Activated CD8-positive, alpha-beta memory T cell treated with anti-CD3 and anti-CD28 coated beads, Interleukin-2, amount 10 ng/mL, durations not matched to agents 7 days and 5 days (primary cell): ENCODE results near the gene PLK5. TPM values are rescaled to one million over a fixed set of nuclear protein-coding genes. Genes with fewer than 3 reads are reported as not detected.

Source experiments
- ATAC-seq: fragments of 150-1000 bp; cut with Tn5 transposase; one replicate; pipeline ENCODE4 v1.10.0; 2021; ENCODE audit warnings: moderate library complexity
- CTCF ChIA-PET: fragments of 350-600 bp; sonication (Branson Sonifier 250); formaldehyde crosslinking; loops from one replicate; lab custom pipeline; 2021; ENCODE audit warnings: antibody characterized with exemption; lab: Charles Lee
- DNase-seq: peaks from one replicate; pipeline ENCODE4 v3.0.0-alpha.2; 2020
- H3K27ac Mint-ChIP-seq: one replicate; pipeline ENCODE4 v1.8.0; 2021; ENCODE audit warnings: mild to moderate bottlenecking, mixed read lengths
- H3K27me3 Mint-ChIP-seq: one replicate; pipeline ENCODE4 v1.8.0; 2021; ENCODE audit warnings: mixed read lengths
- H3K36me3 Mint-ChIP-seq: one replicate; pipeline ENCODE4 v1.8.0; 2021; ENCODE audit warnings: mild to moderate bottlenecking, mixed read lengths
- H3K4me1 Mint-ChIP-seq: one replicate; pipeline ENCODE4 v1.8.0; 2021; ENCODE audit warnings: mixed read lengths
- H3K4me3 Mint-ChIP-seq: one replicate; pipeline ENCODE4 v1.8.0; 2021; ENCODE audit warnings: mild to moderate bottlenecking, moderate library complexity, mixed read lengths
- H3K9me3 Mint-ChIP-seq: one replicate; pipeline ENCODE4 v1.8.0; 2022; ENCODE audit warnings: low read depth, mixed read lengths
- total RNA-seq, 2 experiments: library from RNA; stranded (reverse); gene quantifications; one replicate each; pipeline ENCODE4 v1.2.3, GENCODE V29; 2021

Gene PLK5
- total RNA-seq, 2 experiments from 2014 or later, result not detected

DNA sequence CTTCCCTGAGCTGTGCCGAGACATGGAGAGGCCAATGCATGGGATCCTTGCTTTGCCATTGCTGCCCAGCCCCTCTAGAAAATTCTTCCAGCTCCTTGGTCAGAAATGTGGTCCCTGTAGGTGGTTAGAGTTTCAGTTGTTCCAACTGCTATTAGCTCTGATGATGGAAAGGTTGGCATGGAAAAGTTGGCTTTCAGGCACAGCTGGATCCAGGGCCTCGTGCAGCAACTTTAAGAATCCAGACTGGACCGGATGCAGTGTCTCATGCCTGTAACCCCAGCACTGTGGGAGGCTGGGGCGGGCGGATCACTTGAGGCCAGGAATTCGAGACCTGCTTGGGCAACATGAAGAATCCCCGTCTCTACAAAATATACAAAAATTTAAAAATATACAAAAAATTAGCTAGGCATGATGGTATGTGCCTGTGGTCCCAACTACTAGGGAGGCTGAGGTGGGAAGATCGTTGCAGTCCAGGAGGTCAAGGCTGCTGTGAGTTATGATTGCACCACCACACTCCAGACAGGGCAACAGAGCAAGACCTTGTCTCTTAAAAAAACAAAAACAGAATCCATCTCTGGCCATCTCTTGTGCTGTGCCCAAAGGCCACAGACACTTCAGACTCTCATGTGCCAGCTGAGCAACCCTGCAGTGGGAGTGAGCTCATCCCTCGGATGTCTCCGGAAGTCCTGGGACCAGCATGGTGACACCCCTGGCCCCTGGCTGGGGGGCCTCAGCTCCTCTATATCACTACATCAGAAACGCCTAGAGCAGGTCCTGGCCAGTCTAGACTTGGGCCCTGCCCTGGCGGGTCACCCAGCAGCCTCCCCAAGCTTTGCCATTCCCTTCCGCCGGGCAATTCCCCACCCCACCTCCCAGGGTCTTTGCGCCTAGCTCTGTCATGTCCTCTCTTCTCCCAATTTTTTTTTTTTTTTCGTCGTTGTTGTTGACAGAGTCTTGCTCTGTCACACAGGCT, 27.5 kb downstream of the PLK5 start:
- Mint-ChIP-seq H3K36me3 (no peaks in the 10 kb centered on the region), H3K9me3 (no peaks in the 10 kb centered on the region), H3K4me3 (no peak overlapping the region), H3K27me3 (peaks cover 4% of the 10 kb centered on the region), H3K27ac (no peak overlapping the region), H3K4me1 (peaks cover under 1% of the 10 kb centered on the region)
- CTCF ChIA-PET, result interaction anchor here (0.7 to 1.0 kb wide), 2 partner anchors 20 to 287 kb away, joined by 3 to 6 read pairs; no protein-coding TSS in a partner anchor
- DNase-seq (no peak), ATAC-seq (no peak)

- no peak overlapping the region for H3K4me3 Mint-ChIP-seq
- DNase-seq (no peak), ATAC-seq (no peak)
- no peaks in the 10 kb centered on the region for H3K4me1 Mint-ChIP-seq
- no peak overlapping the region for H3K27ac Mint-ChIP-seq
- no peaks in the 10 kb centered on the region for H3K9me3 Mint-ChIP-seq
- peaks cover 2% of the 10 kb centered on the region for H3K27me3 Mint-ChIP-seq
- H3K36me3 Mint-ChIP-seq, result no peaks in the 10 kb centered on the region
- CTCF ChIA-PET, result interaction anchor here (1.0 kb wide), 1 partner anchor 119 kb away, joined by 4 read pairs; no protein-coding TSS in a partner anchor
Measured at GRCh38 chr19:1553415-1553814, 29.5 kb downstream of the PLK5 start.

DNA sequence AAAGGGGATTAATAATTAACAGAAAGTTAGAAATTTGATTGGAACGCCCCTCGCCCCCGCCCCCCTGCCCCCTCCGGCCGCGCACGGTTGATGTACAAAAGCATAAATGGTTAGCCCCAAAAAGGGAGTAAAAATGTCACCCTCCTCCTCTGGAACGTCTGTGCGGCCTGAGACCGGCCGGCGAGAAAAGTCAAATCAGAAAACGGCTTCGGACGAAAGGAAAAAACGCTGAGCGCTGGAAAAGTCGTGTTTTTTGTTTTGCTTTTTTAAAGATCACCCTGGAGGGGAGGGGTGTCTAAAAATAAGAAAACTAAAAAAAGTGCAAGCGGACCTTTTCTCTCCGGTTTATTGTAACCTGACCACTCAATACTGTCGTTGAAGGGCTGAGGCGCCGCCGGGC, 31.1 kb downstream of the PLK5 start:
- Mint-ChIP-seq H3K36me3 (no peaks in the 10 kb centered on the region), H3K4me1 (no peaks in the 10 kb centered on the region), H3K27ac (no peak overlapping the region), H3K9me3 (no peaks in the 10 kb centered on the region), H3K27me3 (no peaks in the 10 kb centered on the region), H3K4me3 (no peak overlapping the region)
- DNase-seq (no peak), ATAC-seq (no peak)
- CTCF ChIA-PET, result interaction anchor here (0.9 kb wide), 1 partner anchor 9 kb away, joined by 4 read pairs; no protein-coding TSS in a partner anchor

DNA sequence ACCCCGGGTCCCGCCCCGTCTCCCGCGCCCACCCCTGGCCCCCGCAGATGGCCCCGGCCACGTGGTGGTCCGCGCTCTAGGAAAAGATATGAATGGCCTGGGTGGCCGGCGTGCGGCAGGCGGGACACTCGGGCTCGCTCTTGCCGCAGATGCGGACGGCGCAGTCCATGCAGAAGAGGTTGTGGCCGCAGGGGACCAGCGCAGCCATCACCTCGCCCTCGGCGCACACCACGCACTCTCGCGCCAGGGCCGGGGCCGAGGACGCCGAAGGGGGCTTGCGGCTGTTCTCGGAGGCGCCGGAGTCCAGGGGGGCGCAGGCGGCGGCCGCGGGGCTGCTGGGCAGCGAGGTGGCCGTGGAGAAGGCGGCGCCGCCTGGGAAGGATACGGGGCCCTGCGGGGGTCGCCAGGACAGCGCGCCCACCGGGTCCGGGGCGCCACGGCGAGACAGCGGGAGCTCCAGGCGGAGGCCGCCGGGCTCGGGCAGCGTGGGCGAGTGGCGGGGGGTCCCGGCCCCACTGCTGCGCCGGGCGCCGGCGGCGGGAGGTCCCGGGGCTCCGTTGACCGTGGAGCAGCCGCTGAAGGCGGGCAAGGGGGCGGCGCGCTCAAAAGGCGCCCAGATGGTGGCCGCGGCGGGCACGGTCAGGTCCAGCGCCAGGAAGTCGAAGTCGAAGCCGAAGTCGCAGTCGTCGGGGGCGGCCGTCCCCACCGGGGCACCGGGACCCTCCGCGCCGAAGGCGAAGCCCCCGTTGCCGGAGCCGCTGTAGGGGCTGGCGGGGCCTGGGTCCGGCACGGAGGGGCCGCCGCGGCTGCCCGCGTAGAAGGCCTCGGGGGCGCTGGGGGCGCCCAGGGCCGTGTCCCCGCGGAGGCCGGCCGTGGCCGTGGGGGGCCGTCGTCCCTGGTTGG, 31.9 kb downstream of the PLK5 start:
- no peaks in the 10 kb centered on the region for H3K27me3 Mint-ChIP-seq
- no peak overlapping the region for H3K4me3 Mint-ChIP-seq
- H3K27ac Mint-ChIP-seq, result no peak overlapping the region
- no peaks in the 10 kb centered on the region for H3K36me3 Mint-ChIP-seq
- no peaks in the 10 kb centered on the region for H3K4me1 Mint-ChIP-seq
- no peak for ATAC-seq
- DNase-seq, result no peak
- H3K9me3 Mint-ChIP-seq, result no peaks in the 10 kb centered on the region
- CTCF ChIA-PET, result no interaction called here

DNA sequence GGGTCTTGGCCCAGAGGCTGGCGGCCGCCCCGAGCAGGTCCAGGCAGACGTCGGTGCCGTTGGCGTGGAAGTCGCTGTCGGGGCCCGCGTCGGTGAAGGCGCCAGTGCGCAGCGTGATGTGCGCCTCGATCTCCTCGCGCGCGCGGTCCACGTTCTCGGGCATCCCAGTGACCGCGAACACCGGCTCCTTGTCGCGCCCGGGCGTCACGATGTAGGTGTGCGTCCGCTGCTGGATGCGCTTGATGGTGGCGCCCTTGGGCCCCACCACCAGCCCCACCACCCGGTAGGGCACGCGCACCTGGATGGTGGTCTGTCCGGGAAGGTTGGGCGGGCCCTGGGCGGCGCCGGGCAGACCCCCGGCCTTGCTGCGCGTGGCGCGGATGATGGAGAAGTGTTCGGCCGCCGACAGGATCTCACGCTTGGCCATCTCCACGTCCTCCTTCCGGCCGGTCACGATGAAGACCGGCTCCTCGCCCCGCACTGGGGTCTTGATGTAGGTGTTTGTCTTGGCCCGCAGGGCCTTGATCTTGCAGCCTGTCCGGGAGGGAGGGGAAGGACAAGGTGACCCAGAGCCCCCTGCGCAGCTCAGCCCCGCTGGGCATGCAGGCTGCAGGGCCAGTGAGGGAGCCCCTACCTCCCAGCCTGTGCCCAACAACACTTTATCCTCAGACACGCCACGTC, 32.7 kb downstream of the PLK5 start:
- CTCF ChIA-PET, result no interaction called here
- H3K9me3 Mint-ChIP-seq, result no peaks in the 10 kb centered on the region
- H3K27me3 Mint-ChIP-seq, result no peaks in the 10 kb centered on the region
- H3K4me1 Mint-ChIP-seq, result no peaks in the 10 kb centered on the region
- no peaks in the 10 kb centered on the region for H3K36me3 Mint-ChIP-seq
- H3K27ac Mint-ChIP-seq, result no peak overlapping the region
- no peak for DNase-seq
- no peak for ATAC-seq
- H3K4me3 Mint-ChIP-seq, result no peak overlapping the region

DNA sequence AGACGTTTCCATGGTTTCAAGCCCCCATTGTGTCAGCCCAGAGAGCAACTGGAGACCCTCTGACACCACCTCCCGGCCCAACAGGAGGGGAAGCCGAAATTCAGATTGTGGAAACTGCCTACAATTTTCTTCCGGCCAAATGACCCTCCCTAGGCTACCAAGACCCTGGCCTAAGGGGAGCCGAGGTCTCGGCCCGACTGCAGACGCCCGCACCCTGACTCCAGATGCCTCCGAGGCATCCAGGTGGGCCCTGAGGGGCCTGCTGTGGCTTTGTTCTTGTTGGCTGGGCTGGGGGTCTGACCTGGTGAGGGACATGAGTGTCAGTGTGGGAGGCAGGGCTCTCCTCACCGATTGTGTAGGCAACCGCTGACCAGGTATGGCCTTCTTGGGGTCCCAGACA, 34.7 kb downstream of the PLK5 start:
- no peaks in the 10 kb centered on the region for H3K36me3 Mint-ChIP-seq
- CTCF ChIA-PET, result interaction anchor here (1.1 kb wide), 1 partner anchor 45 kb away, joined by 3 read pairs; no protein-coding TSS in a partner anchor
- no peak overlapping the region for H3K27ac Mint-ChIP-seq
- no peaks in the 10 kb centered on the region for H3K9me3 Mint-ChIP-seq
- no peak overlapping the region for H3K4me3 Mint-ChIP-seq
- H3K4me1 Mint-ChIP-seq, result no peaks in the 10 kb centered on the region
- no peaks in the 10 kb centered on the region for H3K27me3 Mint-ChIP-seq
- DNase-seq, result no peak
- ATAC-seq, result no peak

GRCh38 chr19:1560286-1560882, 36.5 kb downstream of the PLK5 start:
- Mint-ChIP-seq H3K4me3 (no peak overlapping the region), H3K27ac (no peak overlapping the region), H3K27me3 (no peaks in the 10 kb centered on the region), H3K36me3 (no peaks in the 10 kb centered on the region), H3K9me3 (no peaks in the 10 kb centered on the region), H3K4me1 (no peaks in the 10 kb centered on the region)
- ATAC-seq (no peak), DNase-seq (no peak)
- CTCF ChIA-PET, result interaction anchor here (1.3 kb wide), 1 partner anchor 14 kb away, joined by 4 read pairs; no protein-coding TSS in a partner anchor

DNA sequence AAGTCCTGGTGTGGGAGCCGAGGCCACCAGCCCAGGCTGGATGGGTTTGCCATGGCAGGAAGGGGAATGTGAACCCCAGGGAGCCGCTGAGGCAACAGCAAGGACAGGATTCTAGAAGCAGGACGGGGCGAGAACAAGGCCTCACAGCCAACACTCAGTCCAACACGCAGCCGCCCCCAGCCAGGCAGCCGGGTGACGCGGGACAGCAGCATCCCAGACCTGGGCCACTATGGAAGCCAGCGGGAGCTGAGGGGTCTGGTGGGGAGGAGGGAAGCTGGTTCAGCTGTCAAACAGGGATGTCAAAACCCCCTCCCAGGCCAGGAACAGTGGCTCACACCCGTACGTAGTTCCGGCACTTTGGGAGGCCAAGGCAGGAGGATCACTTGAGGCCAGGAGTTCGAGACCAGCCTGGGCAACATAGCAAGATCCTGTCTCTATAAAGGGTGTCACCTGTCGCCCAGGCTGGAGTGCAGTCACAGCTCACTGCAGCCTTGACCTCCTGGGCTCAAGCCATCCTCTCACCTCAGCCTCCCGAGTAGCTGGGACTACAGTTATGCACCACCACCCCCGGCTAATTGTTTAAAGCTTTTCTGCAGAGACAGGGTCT, 37.5 kb downstream of the PLK5 start:
- DNase-seq (no peak), ATAC-seq (no peak)
- no peaks in the 10 kb centered on the region for H3K9me3 Mint-ChIP-seq
- H3K4me1 Mint-ChIP-seq, result no peaks in the 10 kb centered on the region
- no peaks in the 10 kb centered on the region for H3K27me3 Mint-ChIP-seq
- H3K4me3 Mint-ChIP-seq, result no peak overlapping the region
- no peak overlapping the region for H3K27ac Mint-ChIP-seq
- CTCF ChIA-PET, result interaction anchor here (0.8 kb wide), 1 partner anchor 111 kb away, joined by 3 read pairs; no protein-coding TSS in a partner anchor
- no peaks in the 10 kb centered on the region for H3K36me3 Mint-ChIP-seq

DNA sequence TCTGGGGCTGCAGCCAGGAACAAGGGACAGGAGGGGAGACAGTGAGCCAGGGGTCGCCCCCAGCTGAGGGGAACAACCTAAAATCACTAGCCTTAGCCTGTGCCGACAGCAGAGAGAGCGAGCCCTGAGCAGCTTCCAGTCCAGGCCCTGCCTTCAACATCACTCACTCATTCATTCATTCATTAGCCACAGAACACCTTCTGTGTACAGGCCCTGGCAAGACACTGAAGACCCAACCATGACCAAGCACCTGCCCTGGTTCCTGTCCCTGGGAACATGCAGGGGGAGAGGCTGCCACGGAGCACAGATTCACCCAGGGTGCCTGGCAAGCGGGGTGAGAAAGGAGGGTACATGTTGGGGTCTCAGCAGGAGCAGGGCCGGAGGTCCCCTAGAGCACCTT, 39.4 kb downstream of the PLK5 start:
- no peak for ATAC-seq

DNA sequence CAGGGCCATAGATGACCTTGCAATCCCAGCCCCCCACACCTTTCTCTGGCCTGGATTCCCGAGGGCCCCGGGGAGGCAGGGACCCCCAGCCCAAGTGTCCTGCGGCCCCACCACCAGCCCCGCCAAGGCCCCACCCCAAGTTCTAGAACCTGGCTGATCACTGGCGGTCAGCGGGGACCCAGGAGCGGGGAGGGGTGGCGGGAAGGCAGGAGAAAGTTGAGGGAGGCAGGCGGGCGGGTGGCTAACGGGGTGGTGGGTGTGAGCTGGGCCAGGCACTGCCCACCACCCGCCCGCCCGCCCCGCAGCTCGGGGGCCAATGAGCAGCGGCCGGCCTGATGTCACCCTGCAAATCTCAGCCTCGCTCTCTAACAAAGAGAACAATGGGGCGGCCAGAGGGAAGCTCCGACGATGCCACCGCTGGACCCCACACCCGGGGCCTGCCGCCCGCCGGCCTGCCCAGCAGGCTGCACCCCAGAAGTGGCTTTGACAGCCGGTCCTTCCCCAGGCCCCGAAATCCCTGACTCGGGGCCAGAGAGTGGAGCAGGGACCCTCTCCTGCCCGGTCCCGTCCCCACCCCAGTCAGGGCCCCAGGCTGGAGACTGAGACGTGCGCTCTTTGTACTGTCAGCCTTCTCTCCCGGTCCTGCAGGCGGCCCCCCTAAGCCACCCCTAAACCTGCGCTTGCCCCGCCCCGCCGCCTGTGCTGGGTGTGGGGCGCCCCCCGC, 42.7 kb downstream of the PLK5 start:
- Mint-ChIP-seq H3K4me3 (no peak overlapping the region), H3K27me3 (peaks cover 14% of the 10 kb centered on the region), H3K36me3 (no peaks in the 10 kb centered on the region), H3K9me3 (no peaks in the 10 kb centered on the region), H3K4me1 (peaks cover 3% of the 10 kb centered on the region), H3K27ac (no peak overlapping the region)
- no peak for DNase-seq
- CTCF ChIA-PET, result no interaction called here
- no peak for ATAC-seq

More for the DNA sequence above, 39.4 kb downstream of the PLK5 start:
- Mint-ChIP-seq H3K9me3 (no peaks in the 10 kb centered on the region), H3K4me1 (no peaks in the 10 kb centered on the region), H3K27me3 (no peaks in the 10 kb centered on the region), H3K36me3 (no peaks in the 10 kb centered on the region), H3K4me3 (no peak overlapping the region), H3K27ac (no peak overlapping the region)
- CTCF ChIA-PET, result no interaction called here
- DNase-seq, result no peak

DNA sequence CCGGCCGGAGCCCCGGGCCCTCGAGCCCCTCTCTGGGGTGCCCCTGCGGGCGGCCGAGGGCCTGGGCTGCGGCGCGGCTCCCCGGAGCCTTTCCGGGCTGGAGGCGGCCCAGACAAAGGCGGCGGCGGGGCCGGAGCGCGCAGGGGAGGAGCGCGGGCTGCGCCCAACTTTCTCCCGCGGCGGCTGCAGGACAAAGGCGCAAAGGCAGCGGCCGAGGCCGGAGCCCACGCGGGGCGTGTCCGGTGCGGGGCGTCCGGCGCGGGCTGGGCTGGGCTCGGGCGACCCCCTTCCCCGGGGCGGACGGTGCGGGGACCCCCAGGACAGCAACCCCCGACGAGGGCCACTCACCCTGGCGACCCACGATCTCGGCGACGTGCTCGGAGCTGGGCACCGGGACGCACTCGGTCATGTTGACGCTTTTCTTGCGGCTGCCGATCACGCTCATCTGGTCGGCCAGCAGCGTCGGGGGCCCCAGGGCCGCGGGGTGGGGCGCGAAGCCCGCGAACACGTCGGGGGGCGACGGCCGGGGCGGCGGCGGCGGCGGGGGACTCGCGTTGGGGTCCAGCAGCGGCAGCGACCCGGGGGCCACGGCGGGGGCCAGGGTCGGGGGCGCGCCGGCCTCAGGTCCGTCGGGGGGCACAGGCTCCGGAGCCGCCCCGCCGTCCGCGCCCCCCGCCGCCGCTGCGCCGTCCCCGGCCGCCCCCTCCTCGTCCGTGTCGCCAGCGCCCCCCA, 43.4 kb downstream of the PLK5 start:
- H3K36me3 Mint-ChIP-seq, result no peaks in the 10 kb centered on the region
- H3K4me1 Mint-ChIP-seq, result peaks cover 3% of the 10 kb centered on the region
- CTCF ChIA-PET, result no interaction called here
- no peak for DNase-seq
- no peak overlapping the region for H3K27ac Mint-ChIP-seq
- peak overlapping the region; percentile 35 for H3K4me3 Mint-ChIP-seq
- H3K9me3 Mint-ChIP-seq, result no peaks in the 10 kb centered on the region
- H3K27me3 Mint-ChIP-seq, result peaks cover 14% of the 10 kb centered on the region
- no peak for ATAC-seq
